Pancreas (tissue), 10 donors: ENCODE measurements around the gene MYO7B. TPM values are rescaled to one million over a fixed set of nuclear protein-coding genes. Genes with fewer than 3 reads are reported as not detected.

ENCODE experiments used
- ATAC-seq, 4 donors: fragments of 200-7000 bp; cut with Tn5 transposase; one replicate each; pipeline versions ENCODE4 v1.8.0 to v1.9.1; 2020; ENCODE audit warnings: mild to moderate bottlenecking in 4 of 4, moderate library complexity in 4 of 4
- DNase-seq, 6 donors: peaks; one replicate each; pipeline ENCODE4 v3.0.0-alpha.2; 2020
- FAIRE-seq: peaks from 2 replicates; lab custom pipeline; 2012; peaks lifted over from hg19 to GRCh38; lab: Jason Lieb, UNC
- H3K27ac ChIP-seq, 4 donors: fragments of 200-600 bp; sonication (generic); 1 replicate in 3 of 4; 2 replicates in 1 of 4; pipeline versions ENCODE4 v1.5.0 to v1.8.0; 2020
- H3K27me3 ChIP-seq, 4 donors: fragments of 200-600 bp; one replicate each; pipeline ENCODE4 v1.8.0; 2021
- H3K36me3 ChIP-seq, 3 donors: fragments of 200-600 bp; sonication (generic) in 1 of 3; one replicate each; pipeline versions ENCODE4 v1.5.0 to v1.8.0; 2020 to 2021
- H3K4me1 ChIP-seq, 3 donors: fragments of 200-600 bp; one replicate each; pipeline ENCODE4 v1.8.0; 2021
- H3K4me3 ChIP-seq, 4 donors: fragments of 200-600 bp; sonication (generic) in 2 of 4; one replicate each; pipeline versions ENCODE4 v1.5.0 to v1.8.0; 2020 to 2021
- H3K9me3 ChIP-seq, 4 donors: fragments of 200-600 bp; one replicate each; pipeline ENCODE4 v1.8.0; 2021
- WGBS, 2 donors: extraction: QIAGEN DNeasy Blood & Tissue Kit; methylation state at CpG; one replicate each; pipeline ENCODE4 v1.1.7; 2013; 5-methylcytosine and 5-hydroxymethylcytosine counted together
- intact Hi-C, 3 donors: fragments of 100-400 bp; cut with DNase I; formaldehyde crosslinking; loops; one replicate each; pipeline versions ENCODE4 v1.11.1 to v1.14.2; 2022
- polyA plus RNA-seq, 2 donors: library from polyadenylated mRNA; stranded (reverse); fragments of 200-250 nt; gene quantifications; one replicate each; pipeline ENCODE4 v1.2.3, GENCODE V29; 2013
- total RNA-seq, 6 donors: library from RNA; stranded (reverse); fragmentation: NEBNext Ultra II Directional in 4 of 6; extraction: Animal tissue kit (Norgen Biotek cat#: 25700) in 4 of 6; gene quantifications; one replicate each; pipeline versions ENCODE4 v1.2.1 to v1.2.4, GENCODE V29; 2021 to 2023
- TF ChIP-seq, protein P1 (sequence below), 4 donors: fragments of 200-600 bp; sonication (generic) in 3 of 4; IDR thresholded peaks; one replicate each; pipeline versions ENCODE4 v1.5.0 to v1.8.0; 2021; ENCODE audit warnings: antibody characterized with exemption in 4 of 4
- donor health status: healthy with polysubstance abuse.
- donor health status: DM: no; HTN: no; CAD: no; lungs with moderate emphysema.
- donor health status: DM: no; HTN: no; CAD: no.
- donor health status: control.
- donor health status: control.
- donor health status: Bipolar disorder and iron deficiency.
- donor health status: DM: yes; HTN: yes; CAD: no.
- donor health status: DM: no; HTN: no; CAD: no.
- donor health status: DM: no; HTN: no; CAD: no.
- donor health status: DM: yes; HTN: yes; CAD: no.

Gene MYO7B
- total RNA-seq, result 1 to 10 TPM in 2 of 6 donors, under 1 TPM in 4; 0.12 to 1.4 (median 0.58) TPM
- polyA plus RNA-seq, result 1 to 10 TPM in 1 of 2 donors, under 1 TPM in 1; 0.80 to 1.5 TPM

DNA sequence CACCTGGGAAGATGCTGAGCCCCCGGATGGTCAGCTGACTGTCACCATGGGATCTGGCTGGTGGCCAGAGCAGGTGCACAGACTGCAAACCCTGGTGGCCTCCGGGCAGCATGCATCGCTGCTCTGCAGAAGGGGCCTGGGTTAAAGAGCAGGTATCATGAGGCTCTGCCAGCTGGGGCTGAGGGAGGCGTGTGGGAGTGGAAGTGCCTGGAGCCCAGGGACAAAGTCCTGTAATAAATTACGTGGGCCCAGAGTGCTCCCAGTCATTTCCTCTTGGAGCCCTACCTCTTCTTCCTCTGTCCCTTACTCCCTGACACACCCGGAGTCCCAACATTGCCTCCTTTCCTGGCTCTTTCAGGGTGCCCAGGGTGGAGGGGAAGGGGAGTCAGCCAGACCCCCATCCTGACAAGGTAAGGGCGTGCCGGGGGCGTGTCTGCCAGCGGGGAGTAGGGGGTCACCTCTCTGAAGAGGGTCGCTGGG lies at the start of gene MYO7B:
TSS of gene MYO7B (plus strand) at position 262 of the 480 bp plus-strand sequence. CDS start 24,040 bp downstream, outside the sequence.
- DNase-seq, result peak in 1 of 6 donors; percentile 30
- 41 to 42% methylated on average over 11 of the region's 11 CpGs for WGBS, 2 donors
- no peaks in the 10 kb centered on the region for H3K9me3 ChIP-seq
- H3K4me3 ChIP-seq, result no peak within 1 kb of the TSS
- no peaks in the 10 kb centered on the region for H3K27me3 ChIP-seq
- H3K36me3 ChIP-seq, result no peaks in the 10 kb centered on the region
- H3K27ac ChIP-seq, result no peak within 1 kb of the TSS
- intact Hi-C loops, result no loop called here
- no peaks in the 10 kb centered on the region for H3K4me1 ChIP-seq
- ATAC-seq, result peak in 2 of 4 donors; percentile 39 to 45
- TF ChIP-seq, protein P1, sequence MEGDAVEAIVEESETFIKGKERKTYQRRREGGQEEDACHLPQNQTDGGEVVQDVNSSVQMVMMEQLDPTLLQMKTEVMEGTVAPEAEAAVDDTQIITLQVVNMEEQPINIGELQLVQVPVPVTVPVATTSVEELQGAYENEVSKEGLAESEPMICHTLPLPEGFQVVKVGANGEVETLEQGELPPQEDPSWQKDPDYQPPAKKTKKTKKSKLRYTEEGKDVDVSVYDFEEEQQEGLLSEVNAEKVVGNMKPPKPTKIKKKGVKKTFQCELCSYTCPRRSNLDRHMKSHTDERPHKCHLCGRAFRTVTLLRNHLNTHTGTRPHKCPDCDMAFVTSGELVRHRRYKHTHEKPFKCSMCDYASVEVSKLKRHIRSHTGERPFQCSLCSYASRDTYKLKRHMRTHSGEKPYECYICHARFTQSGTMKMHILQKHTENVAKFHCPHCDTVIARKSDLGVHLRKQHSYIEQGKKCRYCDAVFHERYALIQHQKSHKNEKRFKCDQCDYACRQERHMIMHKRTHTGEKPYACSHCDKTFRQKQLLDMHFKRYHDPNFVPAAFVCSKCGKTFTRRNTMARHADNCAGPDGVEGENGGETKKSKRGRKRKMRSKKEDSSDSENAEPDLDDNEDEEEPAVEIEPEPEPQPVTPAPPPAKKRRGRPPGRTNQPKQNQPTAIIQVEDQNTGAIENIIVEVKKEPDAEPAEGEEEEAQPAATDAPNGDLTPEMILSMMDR (IDR thresholded peaks at IDR 0.05), result no peak
- FAIRE-seq, result no peak

DNA sequence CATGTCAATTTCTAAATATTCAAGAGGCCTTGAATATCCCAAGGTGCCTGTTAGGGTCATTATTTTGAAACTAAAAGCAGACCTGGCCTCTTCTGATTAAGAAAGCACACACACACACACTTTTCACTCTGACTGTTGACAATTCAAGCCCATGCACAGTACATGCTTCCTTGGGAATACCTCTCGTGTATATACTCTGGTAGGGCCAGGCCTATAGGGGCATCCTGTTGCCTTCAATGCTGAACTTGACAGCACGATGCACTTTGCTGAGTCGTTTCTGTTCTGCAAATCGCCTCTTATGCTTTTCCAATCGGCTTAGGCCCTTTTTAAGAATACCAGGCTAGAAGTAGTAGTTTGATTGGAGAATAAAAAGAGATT lies 49.8 kb upstream of the MYO7B start:
- FAIRE-seq (no peak), DNase-seq (no peak), ATAC-seq (no peak)
- 81 to 86% methylated on average over 5 of the region's 5 CpGs for WGBS, 2 donors
- H3K36me3 ChIP-seq, result peaks cover 0 to 56% (median 49%) of the 10 kb centered on the region in 3 donors
- no peak overlapping the region for H3K4me3 ChIP-seq
- no peaks in the 10 kb centered on the region for H3K9me3 ChIP-seq
- intact Hi-C loops, result loop anchor here in 2 of 3 donors (10.0 kb wide), 2 partner anchors 161 to 171 kb away; no protein-coding TSS in a partner anchor
- H3K4me1 ChIP-seq, result no peaks in the 10 kb centered on the region
- no peak overlapping the region for H3K27ac ChIP-seq
- TF ChIP-seq, protein P1 (IDR thresholded peaks at IDR 0.05), result no peak
- H3K27me3 ChIP-seq, result no peaks in the 10 kb centered on the region

DNA sequence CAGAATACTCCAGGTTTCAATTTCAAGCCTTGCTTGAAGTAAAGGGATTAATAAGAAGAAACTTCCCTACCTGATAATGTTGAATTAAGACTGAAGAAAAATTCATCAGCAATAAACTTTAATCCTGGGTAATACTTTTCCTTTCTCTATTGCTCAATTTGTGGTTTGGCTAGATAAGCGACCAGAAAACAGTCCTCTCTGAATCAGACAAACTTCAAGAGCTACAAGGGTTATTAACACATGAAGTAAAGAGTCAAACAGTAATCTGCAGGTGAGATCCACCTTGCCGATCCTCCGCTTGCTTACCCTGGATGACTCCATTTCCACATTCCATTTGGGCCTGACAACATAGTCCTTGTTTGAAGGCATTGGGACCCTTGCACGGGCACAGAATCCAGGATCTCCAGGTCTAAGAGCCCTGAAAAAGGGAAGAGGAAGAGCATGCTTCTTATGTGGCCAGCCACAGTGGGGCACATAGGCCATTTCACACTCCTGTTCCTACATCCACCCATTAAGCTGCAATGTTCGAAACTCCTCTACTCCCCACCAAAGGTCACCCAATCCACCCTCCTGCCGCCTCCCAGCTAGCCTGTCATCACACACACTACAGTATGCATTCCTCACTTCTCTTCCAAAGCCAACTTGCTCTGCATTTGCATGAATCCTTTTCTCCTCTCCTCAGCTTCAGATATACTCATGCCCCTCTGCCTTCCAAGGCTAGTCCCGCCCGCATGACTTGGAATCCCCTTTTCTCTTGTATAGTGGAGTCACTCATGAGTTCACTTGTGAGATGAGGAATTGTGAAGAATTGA lies 49.0 kb upstream of the MYO7B start:
- Histone ChIP-seq H3K4me3 (no peak overlapping the region), H3K27me3 (no peaks in the 10 kb centered on the region), H3K27ac (no peak overlapping the region), H3K4me1 (no peaks in the 10 kb centered on the region), H3K36me3 (peaks cover 0 to 56% (median 48%) of the 10 kb centered on the region in 3 donors), H3K9me3 (no peaks in the 10 kb centered on the region)
- no peak for FAIRE-seq
- 92% methylated on average over 8 of the region's 8 CpGs for WGBS, 2 donors
- no peak for ATAC-seq
- no peak for DNase-seq
- intact Hi-C loops, result loop anchor here in 2 of 3 donors (10.0 kb wide), 2 partner anchors 162 to 172 kb away; no protein-coding TSS in a partner anchor
- TF ChIP-seq, protein P1 (IDR thresholded peaks at IDR 0.05), result no peak

DNA sequence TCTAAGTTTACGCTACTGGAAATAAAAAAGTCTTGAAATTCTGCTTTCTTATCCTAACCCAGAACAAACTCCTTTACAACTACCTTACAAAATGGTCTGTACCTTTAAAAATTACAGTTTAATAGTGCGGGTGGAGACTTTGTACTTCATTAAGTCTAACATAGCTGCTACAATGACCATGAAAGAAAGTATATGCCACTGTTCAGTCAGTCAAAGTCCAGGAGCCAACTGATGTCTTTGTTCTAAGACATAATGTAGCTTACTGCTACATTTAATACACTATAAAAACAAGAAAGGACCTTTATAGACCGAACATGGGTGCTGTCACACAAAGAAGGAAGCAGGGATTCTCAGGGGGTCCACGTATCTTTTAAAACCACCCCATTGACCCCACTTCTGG lies 45.2 kb upstream of the MYO7B start:
- WGBS, 2 donors, result 86 to 93% methylated on average over 4 of the region's 4 CpGs
- intact Hi-C loops, result no loop called here
- TF ChIP-seq, protein P1 (IDR thresholded peaks at IDR 0.05), result no peak
- ATAC-seq (no peak), DNase-seq (no peak), FAIRE-seq (no peak)
- H3K27me3 ChIP-seq, result no peaks in the 10 kb centered on the region
- no peaks in the 10 kb centered on the region for H3K9me3 ChIP-seq
- H3K36me3 ChIP-seq, result peaks cover 0 to 73% (median 45%) of the 10 kb centered on the region in 3 donors
- H3K4me3 ChIP-seq, result no peak overlapping the region
- no peak overlapping the region for H3K27ac ChIP-seq
- H3K4me1 ChIP-seq, result no peaks in the 10 kb centered on the region
